ENCODE results near the gene EPHA1.

Gene EPHA1

GRCh38 chr7:143346018-143346417, 62.6 kb downstream of the EPHA1 start:
- no peak for DNase-seq (ENCODE audit: low read depth)

DNA sequence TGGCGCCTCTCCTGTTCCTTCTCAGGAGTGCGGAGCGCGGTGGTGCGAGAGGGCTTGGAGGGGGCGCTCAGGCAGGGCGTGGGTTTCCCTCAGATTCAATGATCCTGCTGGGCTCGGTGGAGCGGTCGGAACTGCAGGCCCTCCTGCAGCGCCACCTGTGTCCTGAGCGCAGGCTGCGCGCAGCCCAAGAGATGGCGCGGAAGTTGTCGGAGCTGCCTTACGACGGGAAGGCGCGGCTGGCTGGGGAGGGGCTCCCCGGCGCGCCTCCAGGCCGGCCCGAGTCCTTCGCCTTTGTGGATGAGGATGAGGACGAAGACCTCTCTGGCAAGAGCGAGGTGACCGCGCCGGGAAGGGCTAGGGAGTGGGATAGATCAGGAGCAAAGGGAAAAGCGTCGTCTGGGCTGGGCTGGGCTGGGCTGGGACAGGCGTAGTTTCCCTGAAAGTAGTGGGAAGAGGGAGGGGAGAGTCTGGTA, 63.2 kb downstream of the EPHA1 start:
- peak; percentile 70 for DNase-seq (ENCODE audit: low read depth)

DNA sequence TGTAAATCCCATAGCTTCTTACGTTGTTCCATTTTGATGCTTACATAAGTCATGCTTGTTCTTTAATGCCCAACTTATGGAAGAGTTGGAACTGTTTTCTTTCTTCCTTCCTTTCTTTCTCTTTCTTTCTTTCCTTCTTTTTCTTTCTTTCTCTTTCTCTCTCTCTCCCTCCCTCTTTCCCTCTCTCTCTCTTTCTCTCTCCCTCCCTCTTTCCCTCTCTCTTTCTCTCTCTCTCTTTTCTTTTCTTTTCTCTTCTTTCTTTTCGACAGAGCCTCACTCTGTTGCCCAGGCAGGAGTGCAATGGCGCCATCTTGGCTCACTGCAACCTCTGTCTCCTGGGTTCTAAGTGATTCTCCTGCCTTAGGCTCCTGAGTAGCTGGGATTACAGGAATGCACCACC, 65.1 kb downstream of the EPHA1 start:
- DNase-seq (ENCODE audit: low read depth): no peak

- no peak for DNase-seq (ENCODE audit: low read depth)
Measured at GRCh38 chr7:143341842-143342241, 66.8 kb downstream of the EPHA1 start.
